ENCODE measurements around the gene DNM1.

DNM1 gene

DNA sequence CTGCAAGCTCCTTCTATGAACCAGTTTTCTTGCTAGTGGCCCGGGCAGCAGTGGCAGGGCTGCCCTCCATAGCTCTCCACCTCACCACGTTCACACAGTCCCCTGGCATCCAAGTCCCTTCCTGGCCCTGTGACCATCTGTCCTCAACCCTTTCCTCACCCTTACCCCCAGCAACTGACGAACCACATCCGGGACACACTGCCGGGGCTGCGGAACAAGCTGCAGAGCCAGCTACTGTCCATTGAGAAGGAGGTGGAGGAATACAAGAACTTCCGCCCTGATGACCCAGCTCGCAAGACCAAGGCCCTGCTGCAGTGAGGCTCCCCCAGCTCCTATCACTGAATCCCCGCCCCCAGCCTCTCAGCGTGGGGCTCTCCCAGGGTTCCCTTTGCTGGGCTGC is 18.8 kb downstream of the DNM1 start:
- H3K9ac ChIP-seq (ENCODE audit: low read depth, low read length): no peak overlapping the region
- H3K9me3 ChIP-seq (ENCODE audit: insufficient read depth, low read length, severe bottlenecking): no peaks in the 10 kb centered on the region
- TF ChIP-seq, protein P1, sequence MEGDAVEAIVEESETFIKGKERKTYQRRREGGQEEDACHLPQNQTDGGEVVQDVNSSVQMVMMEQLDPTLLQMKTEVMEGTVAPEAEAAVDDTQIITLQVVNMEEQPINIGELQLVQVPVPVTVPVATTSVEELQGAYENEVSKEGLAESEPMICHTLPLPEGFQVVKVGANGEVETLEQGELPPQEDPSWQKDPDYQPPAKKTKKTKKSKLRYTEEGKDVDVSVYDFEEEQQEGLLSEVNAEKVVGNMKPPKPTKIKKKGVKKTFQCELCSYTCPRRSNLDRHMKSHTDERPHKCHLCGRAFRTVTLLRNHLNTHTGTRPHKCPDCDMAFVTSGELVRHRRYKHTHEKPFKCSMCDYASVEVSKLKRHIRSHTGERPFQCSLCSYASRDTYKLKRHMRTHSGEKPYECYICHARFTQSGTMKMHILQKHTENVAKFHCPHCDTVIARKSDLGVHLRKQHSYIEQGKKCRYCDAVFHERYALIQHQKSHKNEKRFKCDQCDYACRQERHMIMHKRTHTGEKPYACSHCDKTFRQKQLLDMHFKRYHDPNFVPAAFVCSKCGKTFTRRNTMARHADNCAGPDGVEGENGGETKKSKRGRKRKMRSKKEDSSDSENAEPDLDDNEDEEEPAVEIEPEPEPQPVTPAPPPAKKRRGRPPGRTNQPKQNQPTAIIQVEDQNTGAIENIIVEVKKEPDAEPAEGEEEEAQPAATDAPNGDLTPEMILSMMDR (IDR thresholded peaks at IDR 0.05; ENCODE audit: borderline replicate concordance, extremely low read depth, low read length, poor library complexity, severe bottlenecking): no peak
- TF ChIP-seq EZH2 (IDR thresholded peaks at IDR 0.05; ENCODE audit: borderline replicate concordance, low read depth, low read length, severe bottlenecking): no peak
- no peaks in the 10 kb centered on the region; the same call in 1 of the 2 replicates for H4K20me1 ChIP-seq (ENCODE audit: insufficient read depth, low read length)
- no peaks in the 10 kb centered on the region for H3K79me2 ChIP-seq (ENCODE audit: insufficient read depth, low read length)
- H3K4me2 ChIP-seq (ENCODE audit: insufficient read depth, low read length): no peak overlapping the region
- H3K27me3 ChIP-seq (ENCODE audit: insufficient read depth, low read length, poor library complexity): no peaks in the 10 kb centered on the region
- no peak overlapping the region for H3K4me3 ChIP-seq (ENCODE audit: low read depth in 1 of 2, low read length in 2 of 2)
- ATAC-seq (ENCODE audit: insufficient read depth, low read depth) (no peak), DNase-seq (no peak)
- no peak overlapping the region for H3K27ac ChIP-seq (ENCODE audit: low read length)
- no peaks in the 10 kb centered on the region for H3K4me1 ChIP-seq (ENCODE audit: insufficient read depth, low read length)
- H3K36me3 ChIP-seq (ENCODE audit: insufficient read depth, low read length): peaks cover 8% of the 10 kb centered on the region; the same call in 1 of the 2 replicates
- no peak overlapping the region for H2AFZ ChIP-seq (ENCODE audit: low read depth, low read length)

DNA sequence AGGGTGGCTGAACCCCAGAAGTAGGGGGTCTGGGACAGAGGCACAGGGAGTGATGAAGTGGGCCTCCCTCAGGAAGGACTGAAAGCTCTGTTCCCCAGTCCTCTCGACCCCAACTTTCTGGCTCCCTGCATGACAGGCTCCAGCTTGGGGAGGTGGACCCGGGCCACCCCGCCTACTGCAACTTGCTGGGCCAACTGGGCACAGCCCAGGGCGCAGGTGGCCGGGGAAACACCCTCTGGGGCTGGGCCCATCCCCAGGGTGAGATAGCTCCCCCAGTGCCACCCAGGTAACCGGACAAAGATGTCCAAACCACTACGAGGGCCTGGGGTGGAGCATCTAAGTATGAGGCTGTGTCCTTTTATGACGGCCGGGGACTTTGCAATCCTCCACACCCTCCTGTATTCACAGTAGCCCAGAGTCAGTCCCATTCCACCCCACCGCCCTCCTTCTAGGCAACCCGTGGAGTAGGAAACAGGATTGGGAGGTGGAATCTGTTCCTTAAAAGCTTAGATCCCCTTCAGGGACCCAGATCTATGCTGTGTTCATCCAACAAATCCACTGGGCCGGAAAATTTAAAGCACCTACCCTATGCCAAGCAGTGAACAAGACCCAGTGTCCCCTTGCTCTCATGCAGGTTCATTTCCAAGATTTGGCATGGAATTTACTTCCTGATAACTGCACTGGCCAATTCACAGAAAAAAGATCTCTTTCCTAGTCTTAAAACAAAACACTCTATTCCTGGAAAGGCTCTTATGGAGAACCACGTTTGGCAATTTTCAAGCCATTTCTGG is 19.9 kb downstream of the DNM1 start:
- TF ChIP-seq EZH2 (IDR thresholded peaks at IDR 0.05; ENCODE audit: borderline replicate concordance, low read depth, low read length, severe bottlenecking): no peak
- TF ChIP-seq, protein P1 (IDR thresholded peaks at IDR 0.05; ENCODE audit: borderline replicate concordance, extremely low read depth, low read length, poor library complexity, severe bottlenecking): no peak
- H3K4me3 ChIP-seq (ENCODE audit: low read depth in 1 of 2, low read length in 2 of 2): no peak overlapping the region
- H4K20me1 ChIP-seq (ENCODE audit: insufficient read depth, low read length): no peaks in the 10 kb centered on the region; the same call in 1 of the 2 replicates
- no peak overlapping the region for H3K27ac ChIP-seq (ENCODE audit: low read length)
- no peaks in the 10 kb centered on the region for H3K79me2 ChIP-seq (ENCODE audit: insufficient read depth, low read length)
- H2AFZ ChIP-seq (ENCODE audit: low read depth, low read length): no peak overlapping the region
- no peak for DNase-seq
- no peaks in the 10 kb centered on the region for H3K27me3 ChIP-seq (ENCODE audit: insufficient read depth, low read length, poor library complexity)
- H3K9me3 ChIP-seq (ENCODE audit: insufficient read depth, low read length, severe bottlenecking): no peaks in the 10 kb centered on the region
- no peak overlapping the region for H3K9ac ChIP-seq (ENCODE audit: low read depth, low read length)
- H3K4me2 ChIP-seq (ENCODE audit: insufficient read depth, low read length): no peak overlapping the region
- ATAC-seq (ENCODE audit: insufficient read depth, low read depth): no peak
- H3K4me1 ChIP-seq (ENCODE audit: insufficient read depth, low read length): no peaks in the 10 kb centered on the region
- H3K36me3 ChIP-seq (ENCODE audit: insufficient read depth, low read length): peaks cover 8% of the 10 kb centered on the region; the same call in 1 of the 2 replicates

DNA sequence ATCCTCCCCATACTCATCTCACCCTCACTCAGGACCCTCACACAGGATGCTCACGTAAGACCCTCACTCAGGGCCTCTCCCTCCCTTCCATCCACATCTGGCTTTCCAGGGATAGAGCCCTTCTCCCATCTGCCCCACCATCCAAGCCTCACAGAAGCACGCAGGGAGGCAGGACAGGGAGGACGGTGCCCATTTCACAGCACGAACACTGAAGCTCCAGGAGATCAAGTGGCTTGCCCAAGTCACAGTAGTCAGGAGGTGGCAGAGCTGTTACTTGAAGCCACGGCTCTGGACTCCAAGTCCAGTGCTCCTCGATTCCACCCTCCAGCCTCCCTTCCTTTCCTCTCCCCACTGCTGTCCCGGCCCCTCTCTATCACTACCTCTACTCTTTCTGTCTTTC is 21.7 kb downstream of the DNM1 start:
- Histone ChIP-seq H3K36me3 (ENCODE audit: insufficient read depth, low read length) (peaks cover 4% of the 10 kb centered on the region; the same call in 1 of the 2 replicates), H4K20me1 (ENCODE audit: insufficient read depth, low read length) (no peaks in the 10 kb centered on the region; the same call in 1 of the 2 replicates), H3K27me3 (ENCODE audit: insufficient read depth, low read length, poor library complexity) (no peaks in the 10 kb centered on the region), H3K4me3 (ENCODE audit: low read depth in 1 of 2, low read length in 2 of 2) (no peak overlapping the region), H3K27ac (ENCODE audit: low read length) (no peak overlapping the region), H3K79me2 (ENCODE audit: insufficient read depth, low read length) (no peaks in the 10 kb centered on the region), H2AFZ (ENCODE audit: low read depth, low read length) (no peak overlapping the region), H3K9me3 (ENCODE audit: insufficient read depth, low read length, severe bottlenecking) (no peaks in the 10 kb centered on the region), H3K9ac (ENCODE audit: low read depth, low read length) (no peak overlapping the region), H3K4me2 (ENCODE audit: insufficient read depth, low read length) (no peak overlapping the region), H3K4me1 (ENCODE audit: insufficient read depth, low read length) (no peaks in the 10 kb centered on the region)
- ATAC-seq (ENCODE audit: insufficient read depth, low read depth): no peak
- no peak for TF ChIP-seq EZH2 (IDR thresholded peaks at IDR 0.05; ENCODE audit: borderline replicate concordance, low read depth, low read length, severe bottlenecking)
- TF ChIP-seq, protein P1 (IDR thresholded peaks at IDR 0.05; ENCODE audit: borderline replicate concordance, extremely low read depth, low read length, poor library complexity, severe bottlenecking): no peak
- no peak for DNase-seq

Data from DND-41 (cell line).